CD1c-positive myeloid dendritic cell (primary cell): ENCODE measurements around the gene CPA2.

Experiments used
- DNase-seq: peaks from one replicate; pipeline ENCODE4 v3.0.0-alpha.2; 2016; ENCODE audit errors: extremely low spot score

The CPA2 gene

DNA sequence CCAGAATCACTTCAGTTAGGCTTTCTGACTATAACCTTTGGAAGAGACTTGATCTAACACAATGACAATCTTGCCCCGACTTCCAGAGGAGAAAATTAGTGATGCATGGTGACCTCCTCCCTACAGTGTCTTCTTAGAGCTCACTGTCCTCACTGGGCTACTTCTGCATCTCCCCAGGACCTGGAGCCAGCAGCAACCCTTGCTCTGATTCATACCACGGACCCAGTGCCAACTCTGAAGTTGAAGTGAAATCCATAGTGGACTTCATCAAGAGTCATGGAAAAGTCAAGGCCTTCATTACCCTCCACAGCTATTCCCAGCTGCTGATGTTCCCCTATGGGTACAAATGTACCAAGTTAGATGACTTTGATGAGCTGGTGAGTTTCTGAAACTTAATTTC lies 12.6 kb downstream of the CPA2 start:
- DNase-seq: no peak

DNA sequence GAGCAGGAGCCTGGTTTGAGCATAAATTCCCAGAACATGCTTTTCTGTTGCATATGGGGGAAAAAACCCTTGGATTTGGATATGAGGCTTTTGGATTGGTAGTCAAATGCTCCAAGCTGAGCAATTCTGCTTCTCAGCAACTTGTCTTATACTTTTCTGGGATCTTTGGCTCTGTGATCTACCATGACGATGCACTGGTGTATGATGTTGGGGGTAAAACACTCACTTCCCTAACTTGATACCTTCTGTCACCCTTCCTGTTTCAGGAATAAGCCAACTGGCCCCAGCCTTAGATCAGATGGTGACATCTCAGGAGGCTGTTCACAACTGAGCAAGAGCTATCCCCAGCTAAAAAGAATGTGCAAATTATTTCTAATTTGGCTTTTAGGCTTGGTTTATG lies 13.2 kb downstream of the CPA2 start:
- no peak for DNase-seq

DNA sequence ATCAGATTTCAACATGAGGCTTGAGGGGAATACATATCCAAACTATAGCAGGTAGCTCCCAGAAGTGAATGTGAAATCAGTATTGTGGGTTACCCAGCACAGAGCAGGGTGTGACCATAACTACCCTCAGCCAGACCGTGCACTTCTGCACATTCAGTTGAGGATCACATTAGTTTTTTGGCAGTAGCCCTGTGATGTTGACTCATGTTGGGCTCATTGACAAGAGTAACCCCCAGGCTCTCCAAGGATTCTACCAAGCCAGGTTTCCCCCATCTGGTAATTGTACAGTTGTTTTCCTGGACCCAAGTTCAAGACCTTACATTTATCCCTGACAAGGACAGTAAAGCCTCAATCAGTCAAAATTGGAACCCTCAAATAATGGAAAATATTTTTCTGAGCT lies 14.6 kb downstream of the CPA2 start:
- no peak for DNase-seq

DNA sequence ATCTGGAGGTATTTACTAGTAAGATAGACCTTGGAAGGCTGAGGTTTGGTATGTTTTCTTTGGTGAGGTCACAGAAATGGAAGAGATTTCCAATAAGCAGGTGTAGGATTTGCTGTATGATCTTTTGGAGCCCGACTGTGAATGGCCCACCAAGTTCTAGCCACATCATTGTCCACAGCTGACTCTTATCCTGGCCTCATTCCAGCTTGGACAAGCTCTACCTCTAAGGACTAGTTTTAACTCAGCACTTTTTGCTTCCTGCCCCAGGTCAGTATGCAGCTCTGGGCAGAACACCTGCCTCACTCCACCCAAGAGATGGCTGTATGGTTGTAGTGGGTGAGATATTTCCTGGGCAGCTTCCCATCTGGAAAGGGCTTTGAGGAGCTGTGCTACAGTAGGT lies 20.2 kb downstream of the CPA2 start:
- no peak for DNase-seq

DNA sequence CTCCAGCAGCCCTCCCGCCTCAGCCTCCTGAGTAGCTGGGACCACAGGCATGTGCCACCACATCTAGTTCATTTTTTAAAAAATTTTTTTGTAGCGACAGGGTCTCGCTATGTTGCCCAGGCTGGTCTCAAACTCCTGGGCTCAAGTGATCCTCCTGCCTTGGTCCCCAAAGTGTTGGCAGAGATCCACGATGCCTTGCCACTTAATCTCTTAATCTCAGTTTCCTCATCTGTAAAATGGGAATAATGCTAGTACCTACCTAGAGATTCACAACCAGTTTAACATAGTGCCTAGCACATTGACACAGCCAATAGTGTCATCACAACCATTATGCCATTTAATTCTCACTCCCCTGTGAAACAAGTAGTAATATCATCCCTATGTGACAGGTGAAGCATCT lies 21.5 kb downstream of the CPA2 start:
- no peak for DNase-seq

DNA sequence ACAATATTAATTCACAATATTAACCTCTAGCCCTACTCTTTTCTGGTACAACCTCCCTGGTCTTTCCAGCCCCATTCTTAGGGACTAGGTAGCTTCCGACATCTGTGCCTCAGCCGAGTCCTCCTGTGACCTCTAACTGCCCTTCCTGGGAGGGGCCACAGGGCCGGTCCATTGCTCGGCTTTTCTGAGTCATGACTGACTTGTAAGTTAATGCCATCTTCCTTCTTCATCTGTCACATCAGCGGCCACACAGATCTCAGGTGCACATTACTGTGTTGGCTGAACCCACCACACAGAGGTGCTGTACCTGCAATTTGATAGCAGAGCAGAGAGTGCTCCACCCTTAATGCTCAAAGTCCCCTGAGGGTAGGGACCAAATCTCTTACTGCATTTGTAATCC lies 22.2 kb downstream of the CPA2 start:
- DNase-seq: no peak

DNA sequence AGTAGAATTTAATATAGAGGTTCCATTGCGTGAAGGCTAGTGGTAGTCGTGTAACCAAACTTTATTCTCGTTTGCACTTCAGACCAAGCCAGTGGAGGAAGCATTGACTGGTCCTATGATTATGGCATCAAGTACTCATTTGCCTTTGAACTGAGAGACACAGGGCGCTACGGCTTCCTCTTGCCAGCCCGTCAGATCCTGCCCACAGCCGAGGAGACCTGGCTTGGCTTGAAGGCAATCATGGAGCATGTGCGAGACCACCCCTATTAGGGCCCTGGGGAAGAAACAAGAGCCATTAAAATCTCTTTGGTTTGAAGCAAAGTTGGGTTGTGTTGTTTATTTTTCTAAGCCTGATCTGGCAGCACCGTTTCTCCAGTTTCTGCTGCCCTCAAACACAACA lies 22.8 kb downstream of the CPA2 start:
- no peak for DNase-seq

DNA sequence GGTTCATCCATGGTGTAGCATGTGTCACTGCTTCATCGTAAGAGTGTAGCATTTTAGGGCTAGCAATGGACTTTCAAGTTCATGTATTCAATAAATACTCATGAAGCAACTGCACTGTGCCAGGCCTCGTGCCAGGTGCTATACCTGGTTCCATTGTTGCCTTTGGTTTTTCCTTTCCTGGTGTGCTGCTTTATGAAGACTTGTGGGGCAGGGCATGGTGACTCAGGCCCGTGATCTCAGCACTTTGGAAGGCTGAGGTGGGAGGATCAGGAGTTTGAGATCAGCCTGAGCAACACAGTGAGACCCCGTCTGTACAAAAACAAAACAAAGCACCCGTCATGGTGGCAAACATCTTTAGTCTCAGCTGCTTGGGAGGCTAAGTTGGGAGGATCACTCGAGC lies 24.1 kb downstream of the CPA2 start:
- no peak for DNase-seq

DNA sequence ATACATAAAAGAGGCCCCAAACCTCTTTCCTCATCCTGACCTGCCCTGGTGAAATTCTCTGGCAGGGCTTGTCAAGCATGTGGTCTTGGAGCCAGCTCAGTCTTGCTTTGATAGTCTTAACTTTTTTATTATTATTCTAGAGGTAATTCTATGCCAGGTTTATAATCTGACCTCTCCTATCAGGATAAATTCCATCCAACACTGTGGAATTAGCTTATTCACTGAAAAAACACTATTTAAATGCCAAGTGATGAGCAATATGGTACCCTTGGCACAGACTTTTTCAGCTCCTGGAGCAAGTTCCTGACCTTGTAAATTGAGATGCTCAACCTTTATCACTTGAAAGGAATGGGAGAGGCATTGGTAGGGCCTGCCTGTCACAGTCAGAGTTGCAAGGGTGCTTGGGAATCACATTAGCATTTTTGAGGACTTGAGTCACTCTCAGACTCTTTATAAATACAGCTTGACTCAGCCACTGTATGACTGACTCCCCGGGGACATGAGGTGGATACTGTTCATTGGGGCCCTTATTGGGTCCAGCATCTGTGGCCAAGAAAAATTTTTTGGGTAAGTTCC lies 26.1 kb downstream of the CPA2 start, which contains the start of gene CPA4:
CPA4 (plus strand) TSS at position 480 of the 576 bp plus-strand sequence; CDS start at position 500, 20 bp downstream.
- no peak for DNase-seq

DNA sequence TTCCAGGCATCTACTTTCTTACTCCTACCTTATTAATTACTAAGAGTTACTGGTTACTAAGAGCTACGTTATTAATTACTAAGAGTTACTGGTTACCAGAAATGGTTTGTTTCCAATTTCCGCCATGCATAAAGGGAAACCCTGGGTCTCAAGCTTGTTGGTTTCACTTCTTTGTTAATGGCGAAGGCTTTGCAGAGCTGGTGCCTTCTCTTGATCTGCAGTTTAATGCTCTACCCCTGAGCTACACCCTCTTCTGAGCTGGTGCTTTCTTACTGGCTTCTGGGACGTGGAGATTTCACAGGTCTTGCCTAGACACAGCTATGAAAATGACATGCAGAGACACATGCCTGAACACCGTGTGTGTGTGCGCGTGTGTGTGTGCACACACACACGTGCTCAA lies 26.9 kb downstream of the CPA2 start:
- no peak for DNase-seq

DNA sequence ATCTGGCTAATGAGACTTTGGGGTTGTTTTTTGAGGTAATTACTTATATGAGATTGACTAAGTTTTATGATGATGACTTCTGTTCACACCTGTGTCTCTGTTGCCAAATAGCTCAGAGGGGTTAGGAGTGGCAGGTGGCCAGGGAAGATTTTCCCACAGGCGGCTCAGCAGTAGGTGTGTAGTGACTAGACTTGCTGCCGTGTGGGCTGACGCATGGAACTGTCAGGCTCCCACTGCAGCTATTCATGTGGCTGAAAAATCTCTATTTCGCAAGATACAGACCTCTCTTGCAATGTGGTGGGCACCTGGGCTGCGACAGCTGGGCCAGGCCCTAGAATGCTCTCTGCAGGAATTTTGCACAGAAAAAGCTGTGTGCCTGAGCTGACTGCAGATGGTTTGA lies 27.7 kb downstream of the CPA2 start:
- DNase-seq: no peak

DNA sequence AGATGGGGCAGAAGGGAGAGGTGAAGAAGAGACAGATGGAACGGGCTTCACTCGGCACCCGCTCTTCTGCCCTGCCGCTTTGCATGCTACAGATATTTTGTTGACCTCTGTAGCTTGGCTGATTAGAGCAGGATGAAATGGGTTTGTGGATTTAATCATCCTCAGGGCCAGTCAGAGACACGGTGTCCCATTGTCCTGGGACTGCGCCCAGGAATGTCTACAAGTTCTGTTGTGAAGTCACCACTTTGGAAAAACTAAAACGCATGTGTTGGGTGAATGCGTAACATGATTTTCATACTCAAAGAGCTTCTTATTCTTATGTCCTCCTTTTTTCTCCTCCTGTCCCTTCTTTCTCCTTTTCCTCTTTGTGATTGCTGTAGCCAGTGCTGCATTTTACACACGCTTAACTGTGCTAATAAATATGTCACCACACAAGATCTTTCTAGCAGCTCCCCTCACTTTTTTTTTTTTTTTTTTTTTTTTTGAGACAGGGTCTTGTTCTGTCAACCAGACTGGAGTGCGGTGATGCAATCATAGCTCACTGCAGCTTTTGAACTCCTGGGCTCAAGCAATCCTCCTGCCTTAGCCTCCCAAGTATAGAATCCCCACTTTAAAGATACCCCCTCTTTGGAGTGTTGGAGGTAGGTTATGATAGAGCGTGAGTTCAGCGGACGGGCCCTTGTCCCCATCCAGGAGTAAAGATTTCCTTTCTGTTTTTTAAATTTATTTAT lies 29.7 kb downstream of the CPA2 start:
- no peak for DNase-seq

DNA sequence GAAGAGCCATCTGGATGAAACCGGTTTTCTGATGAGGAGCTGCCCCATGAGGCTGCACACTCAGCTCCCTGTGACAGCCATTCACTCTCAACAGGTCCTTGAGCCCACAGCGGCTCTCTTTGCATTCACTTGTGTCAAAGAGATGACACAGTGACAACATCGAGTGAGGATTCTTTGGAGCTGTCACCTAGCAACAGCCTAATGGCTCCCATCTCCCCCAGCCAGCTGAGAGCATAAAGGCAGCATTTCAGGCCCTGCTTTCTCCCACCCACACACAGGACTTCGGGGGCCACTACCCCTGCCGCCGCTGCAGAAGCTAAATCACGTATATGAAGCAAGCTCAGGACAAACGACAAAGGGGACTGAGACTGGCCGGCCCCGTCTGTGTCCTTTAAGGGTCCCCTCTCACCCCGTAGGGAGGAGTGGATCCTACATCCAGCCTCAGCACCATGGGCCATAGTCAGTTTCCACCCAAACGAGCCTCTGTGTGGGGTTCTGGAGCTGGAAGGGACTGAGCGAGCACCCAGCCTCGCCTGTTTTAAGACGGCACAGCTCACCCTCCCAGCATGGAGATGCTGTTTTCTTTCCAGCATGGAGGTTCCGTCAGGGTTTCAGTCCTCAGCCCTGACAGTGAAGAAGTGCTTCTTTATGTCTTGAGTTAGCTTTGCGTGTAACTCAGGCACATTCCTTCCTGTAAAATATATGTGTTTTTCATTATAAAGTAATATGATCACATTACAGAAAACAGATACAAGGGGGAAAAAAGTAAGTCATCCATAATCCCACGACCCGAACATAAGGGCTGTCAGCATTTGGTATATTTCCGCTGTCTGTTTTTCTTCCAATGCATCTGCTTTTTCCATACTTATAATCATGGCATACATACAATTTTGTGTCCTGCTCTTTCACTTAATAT lies 31.2 kb downstream of the CPA2 start:
- DNase-seq: no peak

DNA sequence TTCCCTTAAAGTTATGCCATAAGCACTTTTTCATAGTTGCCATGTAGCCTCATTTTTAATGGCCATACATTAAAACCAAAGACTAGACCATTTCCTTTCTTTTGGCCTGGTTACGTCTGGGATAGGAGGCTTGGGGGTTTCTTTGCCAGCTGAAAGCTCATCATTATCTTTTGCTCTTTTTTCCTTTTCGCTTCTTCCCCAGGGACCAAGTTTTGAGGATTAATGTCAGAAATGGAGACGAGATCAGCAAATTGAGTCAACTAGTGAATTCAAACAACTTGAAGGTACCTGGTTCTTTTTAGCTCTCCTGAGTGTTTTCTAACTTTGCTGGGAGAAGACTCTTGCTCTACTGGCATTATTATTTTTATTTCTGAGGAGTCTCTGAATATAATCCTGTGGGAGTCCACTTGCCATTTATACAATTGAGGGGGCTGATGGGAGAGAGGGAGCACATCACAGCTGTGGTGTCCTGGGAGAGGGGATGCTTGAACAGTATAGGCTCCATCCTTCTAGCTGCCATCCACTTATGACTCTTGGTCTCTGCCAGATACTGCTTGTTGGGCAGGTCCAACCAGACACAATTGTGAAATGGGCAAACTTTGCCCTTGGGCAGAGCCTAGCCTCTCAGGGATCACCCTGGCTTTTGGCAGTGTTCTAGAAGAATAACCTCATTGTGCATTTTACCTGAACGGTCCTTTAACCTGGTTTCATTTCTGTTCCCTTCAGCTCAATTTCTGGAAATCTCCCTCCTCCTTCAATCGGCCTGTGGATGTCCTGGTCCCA lies 32.1 kb downstream of the CPA2 start:
- no peak for DNase-seq

DNA sequence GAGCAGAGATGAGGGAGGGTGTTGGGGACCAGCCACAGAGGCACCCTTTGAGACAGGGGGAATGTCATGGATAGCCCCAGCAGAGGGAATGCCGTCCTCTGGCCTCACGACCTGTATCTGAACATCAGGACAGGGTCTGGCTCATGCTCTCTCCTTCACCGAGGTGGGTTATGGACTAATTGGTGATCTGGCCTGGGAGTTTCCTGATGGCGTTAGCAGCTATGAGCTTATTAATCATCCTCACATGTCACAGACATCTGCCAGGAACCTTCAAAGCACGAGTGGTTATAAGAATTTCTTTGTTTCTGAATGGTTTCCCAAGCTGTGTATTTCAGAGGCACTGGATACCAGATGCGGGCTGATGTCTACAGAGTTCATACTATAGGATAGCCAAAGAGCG lies 33.2 kb downstream of the CPA2 start:
- no peak for DNase-seq

DNA sequence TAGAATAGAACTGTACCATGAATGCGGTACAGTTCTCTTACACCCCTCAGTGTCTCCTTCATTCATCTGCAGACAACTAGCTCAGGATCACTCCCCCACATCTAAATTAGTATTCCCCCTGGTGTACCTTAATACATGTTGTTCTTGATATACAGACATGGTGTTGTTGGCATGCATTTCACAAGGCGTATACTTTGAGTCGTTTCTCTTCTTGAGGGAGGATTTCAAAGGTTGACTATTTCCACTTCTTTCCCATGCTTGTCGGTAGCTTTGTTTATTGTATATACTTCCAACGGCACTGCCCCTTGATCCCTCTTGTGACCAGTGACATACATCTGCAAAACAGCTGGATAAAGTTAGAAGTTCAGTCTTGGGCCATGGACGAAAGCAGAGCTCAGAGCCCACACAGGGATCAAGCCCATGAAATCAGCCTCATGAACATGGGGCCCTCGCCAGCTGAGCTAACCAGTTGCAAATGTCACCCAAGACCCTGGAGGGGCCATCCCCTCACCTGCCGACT lies 34.9 kb downstream of the CPA2 start:
- no peak for DNase-seq

DNA sequence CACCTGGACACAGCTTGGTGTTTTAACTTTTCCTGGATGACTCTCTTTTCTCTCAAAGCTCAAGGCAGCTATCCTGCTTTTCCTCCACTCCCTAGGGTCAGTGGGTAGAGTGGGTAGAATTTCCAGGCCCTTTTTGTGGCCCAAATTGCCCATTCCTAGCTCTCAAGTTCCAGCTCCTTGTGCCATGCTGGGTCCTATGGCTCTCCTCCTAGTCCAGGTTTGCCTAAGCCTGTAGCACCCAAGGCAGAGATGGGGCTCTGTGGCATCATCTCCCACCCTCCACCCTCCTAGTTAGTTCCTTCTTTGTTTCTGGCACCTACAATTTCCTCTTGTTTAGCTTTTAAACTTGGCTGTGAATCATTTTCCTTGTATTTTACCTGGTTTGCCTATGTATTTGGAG lies 36.0 kb downstream of the CPA2 start:
- no peak for DNase-seq

DNA sequence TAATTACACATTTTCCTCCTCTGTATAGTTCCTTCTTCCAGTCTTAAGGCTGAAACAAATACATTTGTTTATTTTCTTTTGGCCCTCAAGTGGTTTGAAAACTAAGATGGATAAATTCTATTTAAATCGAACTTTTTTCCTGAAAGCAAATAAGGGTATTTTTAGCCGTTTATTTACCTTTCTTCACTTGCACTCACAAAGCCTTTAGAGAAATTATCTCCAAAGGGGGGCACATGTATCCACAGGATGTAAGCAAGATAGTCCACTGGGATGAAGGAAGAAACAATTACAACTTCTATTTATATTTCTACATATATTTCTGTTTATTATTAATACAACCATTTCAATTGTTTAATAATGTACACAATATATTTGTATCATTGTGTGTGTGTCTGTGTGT lies 36.5 kb downstream of the CPA2 start:
- DNase-seq: no peak

DNA sequence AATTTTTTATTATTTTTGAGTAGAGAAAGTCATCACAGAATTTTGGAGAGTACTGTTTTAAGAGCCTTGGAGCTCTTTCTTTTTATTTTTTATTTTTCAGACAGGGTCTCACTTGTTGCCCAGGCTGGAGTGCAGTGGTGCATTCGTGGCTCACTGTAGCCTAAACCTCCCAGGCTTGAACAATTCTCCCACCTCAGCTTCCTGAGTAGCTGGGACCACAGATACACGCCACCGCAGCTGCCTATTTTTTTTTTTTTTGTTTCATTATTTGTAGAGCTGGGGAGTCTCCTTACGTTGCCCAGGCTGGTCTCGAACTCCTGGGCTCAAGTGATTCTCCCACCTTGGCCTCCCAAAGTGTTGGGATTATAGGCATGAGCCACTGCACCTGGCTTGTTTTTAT lies 36.9 kb downstream of the CPA2 start:
- DNase-seq: no peak

DNA sequence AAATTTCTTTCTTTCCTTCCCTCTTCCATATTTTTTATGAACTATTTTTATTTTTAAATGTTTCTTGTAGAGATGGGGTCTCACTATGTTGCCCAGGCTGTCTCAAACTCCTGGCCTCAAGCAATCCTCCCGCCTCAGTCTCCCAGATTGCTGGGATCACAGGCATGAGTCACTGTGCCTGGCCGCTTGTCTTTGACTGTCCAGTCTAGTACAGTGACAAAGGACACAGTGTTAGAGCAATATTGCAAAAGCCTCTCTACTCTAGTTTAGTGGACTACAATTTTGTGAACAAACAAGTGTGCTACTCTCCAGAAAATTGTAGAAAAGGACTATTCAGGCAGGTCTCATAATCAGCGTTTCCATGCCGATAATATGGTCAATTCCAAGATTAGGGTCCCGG lies 37.3 kb downstream of the CPA2 start:
- no peak for DNase-seq

DNA sequence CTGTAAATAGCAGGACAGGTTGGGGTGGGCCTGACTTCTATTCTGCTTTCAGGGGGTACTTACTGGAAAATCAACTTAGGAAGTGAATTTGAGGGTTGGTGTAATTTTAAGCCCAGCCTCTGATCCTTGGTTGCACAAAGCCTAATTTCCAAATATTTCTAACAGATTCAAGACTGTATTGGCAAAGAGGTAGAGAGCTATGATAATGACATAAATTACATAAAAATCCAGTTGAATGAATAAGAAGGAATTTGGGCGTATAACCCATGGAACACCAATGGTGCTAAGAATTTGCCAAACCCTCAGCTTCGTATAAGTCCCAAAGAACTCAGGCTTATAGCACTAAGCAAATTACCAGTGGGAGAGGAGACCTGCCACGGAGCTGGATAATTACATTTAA lies 38.2 kb downstream of the CPA2 start:
- no peak for DNase-seq
